Upper lobe of right lung (tissue), 1 donor: ENCODE results near the gene ZNF366. TPM values are rescaled to one million over a fixed set of nuclear protein-coding genes. Genes with fewer than 3 reads are reported as not detected.

Experiments used
- ATAC-seq: fragments of 200-7000 bp; cut with Tn5 transposase; one replicate; pipeline ENCODE4 v1.9.1; 2020; ENCODE audit warnings: mild to moderate bottlenecking, moderate library complexity
- DNase-seq: peaks from one replicate; pipeline ENCODE4 v3.0.0-alpha.2; 2020
- H3K27ac ChIP-seq: fragments of 200-600 bp; one replicate; pipeline ENCODE4 v1.8.0; 2022
- H3K27me3 ChIP-seq: fragments of 200-600 bp; one replicate; pipeline ENCODE4 v1.8.0; 2022; ENCODE audit warnings: mild to moderate bottlenecking
- H3K36me3 ChIP-seq: fragments of 200-600 bp; one replicate; pipeline ENCODE4 v1.8.0; 2022
- H3K4me1 ChIP-seq: fragments of 200-600 bp; one replicate; pipeline ENCODE4 v1.8.0; 2022
- H3K4me3 ChIP-seq: fragments of 200-600 bp; one replicate; pipeline ENCODE4 v1.8.0; 2022; ENCODE audit warnings: mild to moderate bottlenecking
- H3K9me3 ChIP-seq: fragments of 200-600 bp; one replicate; pipeline ENCODE4 v1.8.0; 2022
- CTCF ChIP-seq: fragments of 200-600 bp; IDR thresholded peaks from one replicate; pipeline ENCODE4 v1.8.0; 2022; ENCODE audit warnings: antibody characterized with exemption
- intact Hi-C: fragments of 100-400 bp; cut with DNase I; formaldehyde crosslinking; loops from one replicate; pipeline ENCODE4 v1.11.0; 2022
- total RNA-seq: library from RNA; stranded (reverse); fragmentation: NEBNext Ultra II Directional; extraction: Animal tissue kit (Norgen Biotek cat#: 25700); gene quantifications from one replicate; pipeline ENCODE4 v1.2.1, GENCODE V29; 2021
- donor health status: DM: no; HTN: yes; CAD: no; lungs with severe emphysema.

The ZNF366 gene
- total RNA-seq, 1 donor from 2014 or later: 12.2 TPM

- ATAC-seq: no peak
- Histone ChIP-seq H3K36me3 (no peaks in the 10 kb centered on the region), H3K27ac (no peak overlapping the region), H3K4me1 (peaks cover 20% of the 10 kb centered on the region), H3K4me3 (no peak overlapping the region), H3K27me3 (no peaks in the 10 kb centered on the region), H3K9me3 (no peaks in the 10 kb centered on the region)
- intact Hi-C loops: no loop called here
- no peak for DNase-seq
- TF ChIP-seq CTCF: no peak
These were observed 30.0 kb downstream of the ZNF366 start for GRCh38 chr5:72477176-72477575.

GRCh38 chr5:72476721-72477120 lies 30.5 kb downstream of the ZNF366 start:
- ATAC-seq: no peak
- no peaks in the 10 kb centered on the region for H3K36me3 ChIP-seq
- H3K4me1 ChIP-seq: peaks cover 20% of the 10 kb centered on the region
- no peak for DNase-seq
- no peak for TF ChIP-seq CTCF
- no peaks in the 10 kb centered on the region for H3K9me3 ChIP-seq
- H3K4me3 ChIP-seq: no peak overlapping the region
- no peaks in the 10 kb centered on the region for H3K27me3 ChIP-seq
- intact Hi-C loops: no loop called here
- no peak overlapping the region for H3K27ac ChIP-seq

GRCh38 chr5:72476275-72476674 lies 30.9 kb downstream of the ZNF366 start:
- H3K4me1 ChIP-seq: peaks cover 20% of the 10 kb centered on the region
- intact Hi-C loops: no loop called here
- H3K4me3 ChIP-seq: no peak overlapping the region
- no peak for TF ChIP-seq CTCF
- no peaks in the 10 kb centered on the region for H3K36me3 ChIP-seq
- no peak overlapping the region for H3K27ac ChIP-seq
- ATAC-seq (no peak), DNase-seq (no peak)
- no peaks in the 10 kb centered on the region for H3K27me3 ChIP-seq
- H3K9me3 ChIP-seq: no peaks in the 10 kb centered on the region

- intact Hi-C loops: no loop called here
- no peak for TF ChIP-seq CTCF
- ATAC-seq (no peak), DNase-seq (no peak)
- Histone ChIP-seq H3K9me3 (no peaks in the 10 kb centered on the region), H3K4me1 (peaks cover 20% of the 10 kb centered on the region), H3K27me3 (no peaks in the 10 kb centered on the region), H3K27ac (no peak overlapping the region), H3K36me3 (no peaks in the 10 kb centered on the region), H3K4me3 (no peak overlapping the region)
These were observed 32.7 kb downstream of the ZNF366 start for GRCh38 chr5:72474516-72474915.

- ATAC-seq (no peak), DNase-seq (no peak)
- TF ChIP-seq CTCF: no peak
- Histone ChIP-seq H3K27me3 (no peaks in the 10 kb centered on the region), H3K4me1 (peaks cover 19% of the 10 kb centered on the region), H3K4me3 (no peak overlapping the region), H3K27ac (no peak overlapping the region), H3K9me3 (no peaks in the 10 kb centered on the region), H3K36me3 (no peaks in the 10 kb centered on the region)
- intact Hi-C loops: no loop called here
These were observed 33.1 kb downstream of the ZNF366 start for GRCh38 chr5:72474046-72474500.
